Stimulated activated CD4-positive, alpha-beta T cell treated with anti-CD3 and anti-CD28 coated beads, Interleukin-1b, Interleukin-23, amount 100 ng/mL, for 4 hours (primary cell): ENCODE data around the gene MRPL17.
"Not testable (repeated sequence)": the region's sequence is repeated elsewhere in the genome, so short reads cannot be mapped to it uniquely, and the experiment has no call there.

Experiments used
- DNase-seq, 2 donors: peaks; one replicate each; pipeline ENCODE4 v3.0.0-alpha.2; 2020; ENCODE audit warnings: low read depth in 2 of 2

The MRPL17 gene

GRCh38 chr11:6682936-6683861, at the start of gene MRPL17:
MRPL17 (minus strand) TSS chr11:6683340; CDS start chr11:6683296, 44 bp downstream.
- peak; percentile 95 to 98 for DNase-seq

- no peak for DNase-seq
Observed at GRCh38 chr11:6727971-6728760, 45.0 kb upstream of the MRPL17 start.

- DNase-seq: no peak
Observed at GRCh38 chr11:6725386-6725896, 42.3 kb upstream of the MRPL17 start.

GRCh38 chr11:6724013-6724412, 40.9 kb upstream of the MRPL17 start:
- DNase-seq: no peak

- DNase-seq: no peak
Observed at GRCh38 chr11:6721343-6721742, 38.2 kb upstream of the MRPL17 start.

- DNase-seq: no peak
Observed at GRCh38 chr11:6719576-6719975, 36.4 kb upstream of the MRPL17 start.

GRCh38 chr11:6717426-6717825, 34.3 kb upstream of the MRPL17 start:
- no peak for DNase-seq

- DNase-seq: peak; percentile 15 to 35
Observed at GRCh38 chr11:6711552-6711951, 28.4 kb upstream of the MRPL17 start.

GRCh38 chr11:6708876-6709275, 25.7 kb upstream of the MRPL17 start:
- no peak for DNase-seq

- DNase-seq: peak in 1 of 2 donors; percentile 8
Observed at GRCh38 chr11:6705905-6706535, 22.9 kb upstream of the MRPL17 start.

GRCh38 chr11:6703247-6704063, 20.3 kb upstream of the MRPL17 start:
- DNase-seq: peak in 1 of 2 donors; percentile 15

GRCh38 chr11:6701955-6702354, 18.8 kb upstream of the MRPL17 start:
- not testable (repeated sequence) for DNase-seq

- peak in 1 of 2 donors; percentile 20 for DNase-seq
Observed at GRCh38 chr11:6695377-6695776, 12.2 kb upstream of the MRPL17 start.

GRCh38 chr11:6694229-6694535, 11.0 kb upstream of the MRPL17 start:
- DNase-seq: no peak

- peak in 1 of 2 donors; percentile 34 for DNase-seq
Observed at GRCh38 chr11:6693342-6694228, 10.4 kb upstream of the MRPL17 start.

- DNase-seq: no peak
Observed at GRCh38 chr11:6692128-6692527, 9.0 kb upstream of the MRPL17 start.

- DNase-seq: not testable (repeated sequence)
Observed at GRCh38 chr11:6690431-6691132, 7.4 kb upstream of the MRPL17 start.

- no peak for DNase-seq
Observed at GRCh38 chr11:6687876-6688275, 4.7 kb upstream of the MRPL17 start.

GRCh38 chr11:6686006-6686405, 2.9 kb upstream of the MRPL17 start:
- no peak for DNase-seq

GRCh38 chr11:6684068-6684467, 928 bp upstream of the MRPL17 start:
- not testable (repeated sequence) for DNase-seq
